Fibroblast of upper back skin (primary cell): ENCODE results near the gene YIPF7.
A peak's percentile ranks its signal among the peaks of the same experiment; 100 is the strongest.

Experiments
- DNase-seq: peaks from one replicate; pipeline ENCODE4 v3.0.0-alpha.2; 2013

YIPF7 gene

GRCh38 chr4:44651425-44651824, at the start of gene YIPF7:
Gene YIPF7 (minus strand): TSS chr4:44651625. CDS start chr4:44650100, 1,525 bp downstream.
- no peak for DNase-seq

DNA sequence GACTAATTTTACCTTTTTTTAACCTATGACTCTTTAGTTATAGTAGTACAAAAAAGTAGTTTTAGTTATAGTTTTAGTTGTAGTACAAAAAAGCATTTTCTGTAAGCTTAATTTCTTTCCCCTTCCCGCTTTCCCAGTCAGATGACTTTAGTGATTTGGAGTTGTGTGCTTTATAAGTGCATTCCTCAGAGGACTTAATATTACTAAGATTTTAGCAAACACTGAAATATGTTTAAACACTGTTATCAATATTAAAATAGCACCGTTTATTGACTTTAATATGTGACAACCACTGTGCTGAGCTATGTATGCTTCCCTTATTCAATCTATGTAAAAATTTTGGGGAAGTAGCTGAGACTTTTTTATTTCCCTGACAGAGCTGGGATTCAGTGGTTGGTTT, 49.6 kb upstream of the YIPF7 start:
- DNase-seq: no peak

- DNase-seq: no peak
Observed at GRCh38 chr4:44700427-44700826, 49.0 kb upstream of the YIPF7 start.

DNA sequence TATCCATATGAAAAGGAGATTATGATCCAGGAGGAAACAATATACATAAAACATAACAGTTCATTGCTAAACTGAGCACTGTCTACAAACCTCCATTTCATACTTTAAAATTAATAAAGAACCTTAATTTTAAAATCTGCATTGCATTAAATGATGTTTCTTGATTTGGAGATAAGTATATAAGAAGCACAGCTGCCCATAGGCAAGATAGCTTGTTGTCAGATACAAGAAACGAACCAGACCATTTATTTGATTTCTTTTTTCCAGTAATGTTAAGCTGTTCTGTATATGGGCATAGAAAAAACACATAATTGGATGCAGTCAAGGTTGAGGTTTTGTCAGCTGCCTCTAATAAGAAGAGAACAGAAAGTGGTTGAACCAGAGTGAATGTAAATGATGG, 33.2 kb upstream of the YIPF7 start:
- no peak for DNase-seq

GRCh38 chr4:44679060-44679459, 27.6 kb upstream of the YIPF7 start:
- DNase-seq: no peak

GRCh38 chr4:44678094-44679041, 26.9 kb upstream of the YIPF7 start, which contains the start of gene GUF1:
Gene GUF1 (plus strand): TSS chr4:44678420. CDS start chr4:44678623, 203 bp downstream.
- peak; percentile 88 for DNase-seq

DNA sequence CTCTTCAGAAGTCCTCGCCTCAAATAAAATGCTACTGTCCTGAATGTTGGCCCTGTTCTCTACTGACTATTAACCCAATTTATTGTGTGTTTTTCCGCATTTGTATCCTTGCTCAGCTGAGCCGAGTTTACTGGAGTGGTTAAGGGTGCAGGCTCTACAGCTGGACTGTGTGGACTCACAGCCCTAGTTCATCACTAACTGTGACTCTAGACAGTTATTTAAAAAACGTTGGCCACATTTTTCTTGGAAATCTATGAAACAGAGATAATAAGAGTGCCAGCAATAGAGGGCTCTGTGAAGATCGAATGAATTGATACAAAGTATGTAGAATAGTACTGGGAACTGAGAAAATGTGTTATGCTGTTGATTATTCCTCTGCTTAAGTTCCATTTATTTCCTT, 23.9 kb upstream of the YIPF7 start:
- no peak for DNase-seq

DNA sequence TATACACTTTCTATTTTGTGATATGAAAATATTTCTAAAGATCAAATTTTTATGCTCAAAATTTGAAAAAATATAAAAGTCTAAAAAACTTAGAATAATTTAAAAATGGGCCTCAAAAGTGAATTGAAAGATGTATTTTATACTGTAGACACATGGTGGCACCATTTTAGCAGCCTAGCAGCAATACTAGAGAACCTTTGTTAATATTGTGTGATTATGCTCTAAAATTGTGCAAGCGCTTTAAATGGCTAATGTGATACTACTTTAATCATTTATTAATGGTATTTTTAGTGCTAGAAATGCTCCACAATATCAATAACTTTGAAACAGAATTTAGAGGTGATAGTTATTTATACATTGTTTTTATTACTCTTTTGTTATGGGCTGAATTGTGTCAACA, 23.0 kb upstream of the YIPF7 start:
- DNase-seq: no peak

DNA sequence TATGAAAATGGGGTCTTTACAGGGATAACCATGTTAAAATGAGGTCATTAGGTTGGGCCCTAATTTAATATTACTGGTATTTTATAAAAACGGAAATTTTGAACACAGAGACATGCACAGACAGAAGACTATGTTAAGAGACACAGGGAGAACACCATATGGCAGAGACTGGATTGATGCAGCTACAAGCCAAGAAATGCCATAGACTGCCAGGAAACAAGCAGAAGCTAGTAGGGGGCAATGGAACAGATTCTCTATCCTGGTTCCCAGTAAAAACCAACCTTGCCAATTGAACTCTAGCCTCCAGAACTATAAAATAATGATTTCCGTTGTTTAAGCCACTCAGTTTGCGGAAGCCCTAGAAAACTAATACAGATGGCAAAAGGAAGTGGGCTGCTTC, 20.2 kb upstream of the YIPF7 start:
- DNase-seq: no peak

- peak; percentile 1 for DNase-seq
Observed at GRCh38 chr4:44670506-44671199, 19.2 kb upstream of the YIPF7 start.

GRCh38 chr4:44668526-44668925, 17.1 kb upstream of the YIPF7 start:
- DNase-seq: no peak

DNA sequence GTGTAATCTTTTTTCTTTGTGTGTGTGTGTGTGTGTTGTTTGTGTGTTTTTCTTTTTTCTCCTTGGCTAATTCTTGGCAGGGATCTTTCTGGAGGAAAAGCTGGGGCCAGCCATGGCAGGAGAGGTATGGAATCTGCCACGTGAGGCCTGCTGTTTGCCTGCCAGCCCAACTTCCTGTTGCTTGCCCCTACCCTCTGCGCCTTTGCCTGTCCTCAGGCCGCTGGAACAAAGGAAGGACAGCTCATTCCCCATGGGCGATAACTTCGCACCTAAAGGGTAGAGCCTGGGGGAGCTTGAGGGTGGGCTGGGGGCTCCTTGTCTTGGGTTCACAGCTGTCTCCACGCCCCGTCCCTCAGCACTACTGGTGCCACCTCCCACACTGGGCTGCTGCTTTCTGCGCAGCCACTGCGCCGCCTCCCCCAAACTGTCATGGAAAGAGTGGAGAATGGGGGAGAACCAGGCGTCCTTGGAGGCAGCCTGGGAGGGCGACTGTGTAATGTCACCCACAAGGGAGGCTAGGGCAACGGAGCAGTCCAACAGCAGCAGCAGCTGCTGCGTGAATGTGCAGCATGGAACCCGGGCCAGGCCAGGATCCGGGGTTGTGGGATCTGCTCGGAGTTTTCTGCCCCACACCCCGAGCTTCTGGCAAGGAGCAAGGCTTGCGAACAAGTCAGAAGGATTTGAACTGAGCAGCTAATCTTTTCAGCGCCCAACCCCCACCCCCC, 12.3 kb upstream of the YIPF7 start:
- DNase-seq: no peak

DNA sequence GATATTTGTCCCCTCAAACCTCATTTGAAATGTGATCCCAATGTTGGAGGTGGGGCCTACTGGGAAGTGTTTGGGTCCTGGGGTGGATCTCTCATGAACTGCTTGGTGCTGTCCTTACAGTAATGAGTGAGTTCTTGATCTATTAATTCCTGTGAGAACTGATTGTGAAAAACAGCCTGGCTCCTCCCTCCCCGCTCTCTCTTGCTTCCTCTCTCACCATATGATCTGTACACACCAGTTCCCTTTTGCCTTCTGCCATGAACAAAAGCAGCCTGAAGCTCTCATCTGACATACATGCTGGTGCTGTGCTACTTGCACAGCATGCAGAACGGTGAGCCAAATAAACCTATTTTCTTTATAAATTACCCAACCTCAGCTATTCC, 11.2 kb upstream of the YIPF7 start:
- DNase-seq: no peak

DNA sequence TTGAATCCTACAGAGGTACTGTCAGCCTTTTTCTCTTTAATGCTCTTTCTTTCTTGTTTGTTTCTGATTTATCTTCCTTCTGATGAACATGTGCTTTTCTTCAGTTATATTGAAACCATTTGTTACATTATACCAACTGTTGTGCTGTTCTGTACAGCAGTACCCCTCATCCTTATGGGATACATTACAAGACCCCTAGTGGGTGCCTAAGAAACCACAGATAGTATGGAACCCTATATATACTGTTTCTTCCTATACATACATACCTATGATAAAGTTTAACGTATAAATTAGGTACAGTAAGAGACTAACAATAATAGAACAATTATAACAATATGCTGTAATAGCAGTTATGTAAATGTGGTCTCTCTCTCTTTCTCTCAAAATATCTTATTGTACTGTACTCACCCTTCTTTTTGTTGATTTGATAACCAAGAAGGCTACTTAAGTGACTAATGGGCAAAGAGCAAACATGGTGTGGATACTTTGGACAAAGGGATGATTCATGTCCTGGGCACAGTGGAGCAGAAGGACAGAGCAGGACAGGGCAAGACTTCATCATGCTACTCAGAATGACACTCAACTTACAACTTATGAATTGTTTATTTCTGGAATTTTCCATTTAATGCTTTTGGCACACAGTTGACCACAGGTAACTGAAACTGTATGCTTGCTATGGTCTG, 10.7 kb upstream of the YIPF7 start:
- no peak for DNase-seq

DNA sequence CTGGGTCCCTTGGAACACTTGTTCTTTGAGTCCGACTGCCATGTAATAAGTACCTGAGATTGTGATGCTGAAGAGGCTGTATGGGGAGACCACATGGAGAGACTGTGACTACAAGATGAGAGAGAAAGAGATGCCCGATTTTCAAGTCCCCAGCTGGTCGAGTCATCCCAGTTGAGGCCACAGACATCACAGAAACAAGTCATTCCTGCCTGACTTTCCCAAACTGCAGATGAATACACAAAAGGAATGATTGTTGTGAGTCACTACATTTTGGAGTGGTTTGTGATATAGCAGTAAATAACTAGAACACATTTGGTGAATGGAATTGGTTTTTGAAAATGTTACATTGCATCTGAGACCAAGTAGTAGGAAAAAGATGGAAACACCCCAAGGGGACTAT, 9.0 kb upstream of the YIPF7 start:
- no peak for DNase-seq

- DNase-seq: no peak
Observed at GRCh38 chr4:44652002-44652401, 577 bp upstream of the YIPF7 start.

GRCh38 chr4:44646151-44646550, 5.3 kb downstream of the YIPF7 start:
- DNase-seq: no peak

DNA sequence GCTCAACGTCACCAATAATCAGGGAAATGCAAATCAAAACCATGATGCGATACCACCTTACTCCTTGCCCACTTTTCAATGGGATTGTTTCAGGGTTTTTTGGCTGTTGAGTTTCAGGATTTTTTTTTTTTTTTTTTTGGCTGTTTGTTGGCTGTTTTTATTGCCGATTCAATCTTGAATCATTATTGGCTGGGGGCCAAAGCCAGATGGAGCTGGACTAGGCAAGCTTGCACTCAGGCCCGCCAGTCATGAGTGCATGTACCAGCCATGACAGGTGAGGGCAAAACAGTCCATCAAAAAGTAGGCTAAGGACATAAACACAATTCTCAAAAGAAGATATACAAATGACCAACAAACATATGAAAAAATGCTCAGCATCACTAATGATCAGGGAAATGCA, 13.3 kb downstream of the YIPF7 start:
- no peak for DNase-seq

DNA sequence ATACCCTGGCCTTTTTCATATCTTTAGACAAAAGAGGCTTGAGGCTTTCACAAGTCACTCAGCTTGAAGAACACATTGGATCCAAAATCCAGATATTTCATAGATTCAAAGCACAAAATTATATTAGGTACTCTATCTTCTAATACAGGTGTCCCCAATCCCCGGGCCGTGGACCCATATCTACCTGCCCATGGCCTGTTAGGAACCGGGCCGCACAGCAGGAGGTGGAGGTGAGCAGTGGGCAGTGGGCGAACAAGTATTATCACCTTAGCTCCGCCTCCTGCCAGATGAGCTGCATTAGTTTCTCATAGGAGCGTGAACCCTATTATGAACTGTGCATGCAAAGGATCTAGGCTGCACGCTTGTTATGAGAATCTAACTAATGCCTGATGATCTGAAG, 18.7 kb downstream of the YIPF7 start:
- DNase-seq: no peak

- DNase-seq: no peak
Observed at GRCh38 chr4:44632089-44632488, 19.3 kb downstream of the YIPF7 start.

GRCh38 chr4:44629280-44629866, 22.1 kb downstream of the YIPF7 start:
- DNase-seq: peak; percentile 50

DNA sequence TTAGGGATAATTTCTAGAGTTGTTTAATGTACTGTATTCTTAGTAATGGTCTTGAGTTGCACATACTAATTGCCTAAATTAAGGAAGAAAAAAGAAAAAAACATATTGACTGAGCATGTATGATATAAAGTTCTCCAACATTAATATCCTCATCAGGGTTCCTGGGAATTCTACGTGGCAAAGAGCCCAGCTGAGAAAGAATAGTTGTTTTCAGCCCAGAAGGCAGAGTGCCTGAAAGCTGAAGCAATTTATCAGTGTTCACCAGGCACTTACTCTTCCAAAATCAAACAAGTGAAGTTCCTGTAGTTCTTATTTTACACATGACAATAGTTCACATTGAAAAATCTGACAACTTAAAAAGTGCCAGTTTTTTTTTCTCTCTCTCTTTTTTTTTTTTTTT, 27.7 kb downstream of the YIPF7 start:
- DNase-seq: no peak

GRCh38 chr4:44616621-44617020, 34.8 kb downstream of the YIPF7 start:
- DNase-seq: no peak
